Liver (tissue), 9 donors: ENCODE data around the gene RBM6. TPM values are rescaled to one million over a fixed set of nuclear protein-coding genes. Genes with fewer than 3 reads are reported as not detected.

Source experiments
- DNase-seq: peaks from one replicate; pipeline ENCODE4 v3.0.0-alpha.2; 2017; ENCODE audit warnings: low spot score
- H3K27ac ChIP-seq, 2 donors: one replicate each; pipeline ENCODE4 v1.7.0; 2013; ENCODE audit warnings: inconsistent platforms in 2 of 2, low read length in 2 of 2, control low read depth in 1 of 2, low read depth in 1 of 2, mild to moderate bottlenecking in 1 of 2
- H3K27me3 ChIP-seq, 4 donors: one replicate each; pipeline versions ENCODE4 v1.6.1 to v1.7.0; 2013; ENCODE audit warnings: low read length in 3 of 4, inconsistent platforms in 1 of 4, mild to moderate bottlenecking in 1 of 4, moderate library complexity in 1 of 4; ENCODE audit not compliant: control insufficient read depth in 4 of 4, insufficient read depth in 4 of 4
- H3K36me3 ChIP-seq, 4 donors: one replicate each; pipeline versions ENCODE4 v1.6.1 to v1.7.0; 2013; ENCODE audit warnings: low read length in 3 of 4, mild to moderate bottlenecking in 3 of 4, low read depth in 1 of 4, moderate library complexity in 1 of 4; ENCODE audit not compliant: control insufficient read depth in 4 of 4, insufficient read depth in 3 of 4
- H3K4me1 ChIP-seq, 4 donors: one replicate each; pipeline versions ENCODE4 v1.6.1 to v1.7.0; 2013; ENCODE audit warnings: low read length in 3 of 4, mild to moderate bottlenecking in 3 of 4, moderate library complexity in 1 of 4; ENCODE audit not compliant: control insufficient read depth in 4 of 4, insufficient read depth in 4 of 4
- H3K4me3 ChIP-seq, 3 donors: one replicate each; pipeline versions ENCODE4 v1.6.1 to v1.7.0; 2013; ENCODE audit warnings: low read length in 3 of 3, control low read depth in 1 of 3, low read depth in 1 of 3, mild to moderate bottlenecking in 1 of 3
- H3K9ac ChIP-seq, 2 donors: one replicate each; pipeline ENCODE4 v1.7.0; 2013; ENCODE audit warnings: low read length in 2 of 2, mild to moderate bottlenecking in 2 of 2, moderate library complexity in 2 of 2, control low read depth in 1 of 2, low read depth in 1 of 2
- H3K9me3 ChIP-seq, 4 donors: one replicate each; pipeline versions ENCODE4 v1.6.1 to v1.7.0; 2013; ENCODE audit warnings: low read length in 3 of 4; ENCODE audit not compliant: control insufficient read depth in 4 of 4
- EGR1 ChIP-seq, 2 donors: IDR thresholded peaks; 2 replicates each; pipeline ENCODE4 v1.6.1; 2016 to 2018; ENCODE audit warnings: antibody characterized with exemption in 2 of 2, low read depth in 2 of 2
- FOXA1 ChIP-seq: IDR thresholded peaks from 2 replicates; pipeline ENCODE4 v1.6.1; 2016; ENCODE audit warnings: antibody characterized with exemption
- FOXA2 ChIP-seq: IDR thresholded peaks from 2 replicates; pipeline ENCODE4 v1.6.1; 2016; ENCODE audit warnings: antibody characterized with exemption
- GABPA ChIP-seq, 2 donors: IDR thresholded peaks in 1 of 2; conservative IDR thresholded peaks in 1 of 2; 2 replicates each; pipeline ENCODE4 v1.6.1; 2016; ENCODE audit warnings: antibody characterized with exemption in 2 of 2, mild to moderate bottlenecking in 1 of 2, moderate library complexity in 1 of 2
- HNF4A ChIP-seq, 2 donors: conservative IDR thresholded peaks; 2 replicates each; pipeline ENCODE4 v1.6.1; 2016; ENCODE audit warnings: antibody characterized with exemption in 2 of 2, mild to moderate bottlenecking in 2 of 2
- HNF4G ChIP-seq: IDR thresholded peaks from 2 replicates; pipeline ENCODE4 v1.6.1; 2016; ENCODE audit warnings: antibody characterized with exemption
- JUND ChIP-seq, 2 donors: IDR thresholded peaks; 2 replicates each; pipeline ENCODE4 v1.6.1; 2016; ENCODE audit warnings: antibody characterized with exemption in 2 of 2
- NR2F2 ChIP-seq: IDR thresholded peaks from 2 replicates; pipeline ENCODE4 v1.6.1; 2016; ENCODE audit warnings: antibody characterized with exemption
- RAD21 ChIP-seq, 2 donors: IDR thresholded peaks; 2 replicates each; pipeline ENCODE4 v1.6.1; 2016; ENCODE audit warnings: antibody characterized with exemption in 2 of 2, mild to moderate bottlenecking in 2 of 2
- REST ChIP-seq: IDR thresholded peaks from 2 replicates; pipeline ENCODE4 v1.6.1; 2016; ENCODE audit warnings: antibody characterized with exemption, mild to moderate bottlenecking
- RXRA ChIP-seq, 2 donors: IDR thresholded peaks; 2 replicates each; pipeline ENCODE4 v1.6.1; 2017 to 2018; ENCODE audit warnings: antibody characterized with exemption in 2 of 2, mild to moderate bottlenecking in 1 of 2
- SP1 ChIP-seq: IDR thresholded peaks from 2 replicates; pipeline ENCODE4 v1.6.1; 2018; ENCODE audit warnings: antibody characterized with exemption, mild to moderate bottlenecking
- TAF1 ChIP-seq: conservative IDR thresholded peaks from 2 replicates; pipeline ENCODE4 v1.6.1; 2016; ENCODE audit warnings: antibody characterized with exemption, mild to moderate bottlenecking
- YY1 ChIP-seq: IDR thresholded peaks from 2 replicates; pipeline ENCODE4 v1.6.1; 2016; ENCODE audit warnings: antibody characterized with exemption, mild to moderate bottlenecking
- WGBS: extraction: QIAGEN DNeasy Blood & Tissue Kit; methylation state at CpG from one replicate; pipeline ENCODE4 v1.1.7; 2013; 5-methylcytosine and 5-hydroxymethylcytosine counted together
- polyA plus RNA-seq, 2 donors: library from polyadenylated mRNA; stranded (reverse) in 1 of 2; unstranded in 1 of 2; fragments of 200-250 nt in 1 of 2; fragments of >200 nt in 1 of 2; fragmentation: Nextera tagmentation in 1 of 2; extraction: Ambion mirVana in 1 of 2; gene quantifications; one replicate each; pipeline versions ENCODE4 v1.2.1 to v1.2.3, GENCODE V29; 2013 to 2015
- total RNA-seq, 2 donors: library from RNA; depleted of rRNA; stranded (reverse); fragments of >200 nt; gene quantifications; one replicate each; pipeline ENCODE4 v1.2.3, GENCODE V29; 2014
- TF ChIP-seq, protein P1 (sequence below): IDR thresholded peaks from 2 replicates; pipeline ENCODE4 v1.6.1; 2016; ENCODE audit warnings: antibody characterized with exemption
- TF ChIP-seq, protein P2 (sequence below): IDR thresholded peaks from 2 replicates; pipeline ENCODE4 v1.6.1; 2016; ENCODE audit warnings: antibody characterized with exemption
- TF ChIP-seq, protein P3 (sequence below): fragments of 150-350 bp; IDR thresholded peaks from 2 replicates; pipeline ENCODE4 v1.5.1; 2017; ENCODE audit warnings: improper control_type of control experiment, low read depth, low read length; ENCODE audit not compliant: missing input control
- TF ChIP-seq, protein P4 (sequence below): IDR thresholded peaks from 2 replicates; pipeline ENCODE4 v1.6.1; 2016; ENCODE audit warnings: antibody characterized with exemption
- donor health status: healthy.
- donor health status: healthy.
- donor health status: healthy.
- donor health status: healthy.
- donor health status: healthy.

Gene RBM6
- total and polyA plus RNA-seq, 4 donors = 10.9 to 59.2 (median 37.5) TPM

DNA sequence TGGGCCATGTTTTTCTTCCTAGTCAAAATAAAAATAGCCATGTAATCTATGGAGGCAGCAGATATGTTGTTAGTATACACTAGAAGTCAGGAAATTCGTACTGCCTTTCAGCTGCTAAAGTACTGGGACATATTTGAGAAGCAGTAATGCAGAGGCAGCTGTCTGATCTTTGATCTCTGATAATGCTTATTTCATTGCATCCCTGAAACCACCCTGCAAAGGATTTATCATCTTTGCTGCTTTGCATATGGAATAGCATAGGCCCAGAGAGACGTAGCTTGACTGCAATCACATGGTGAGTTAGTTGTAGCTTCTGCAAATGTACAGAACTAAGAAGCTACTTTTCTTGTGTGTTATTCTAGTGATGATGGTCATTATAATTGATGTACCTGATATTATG is 52.4 kb downstream of the RBM6 start:
- no peak for DNase-seq
- H3K4me3 ChIP-seq = no peak overlapping the region
- no peak overlapping the region for H3K9ac ChIP-seq
- H3K27ac ChIP-seq = no peak overlapping the region
- 89% methylated on average over 2 of the region's 2 CpGs for WGBS
- peaks cover 3 to 10% (median 5%) of the 10 kb centered on the region in 4 donors for H3K36me3 ChIP-seq
- no peaks in the 10 kb centered on the region for H3K27me3 ChIP-seq
- no peaks in the 10 kb centered on the region for H3K4me1 ChIP-seq
- TF ChIP-seq FOXA2 (no peak), FOXA1 (no peak), TAF1 (no peak), RAD21 (IDR thresholded peaks at IDR 0.05) (no peak), JUND (IDR thresholded peaks at IDR 0.05) (no peak), HNF4G (no peak), GABPA (IDR thresholded peaks at IDR 0.05 in 1 of 2, conservative IDR thresholded peaks at IDR 0.05 in 1 of 2) (no peak), REST (no peak), EGR1 (IDR thresholded peaks at IDR 0.05; ENCODE audit: low read depth in 2 of 2) (no peak), RXRA (IDR thresholded peaks at IDR 0.05) (no peak), HNF4A (conservative IDR thresholded peaks at IDR 0.05) (no peak), SP1 (no peak), YY1 (no peak), NR2F2 (no peak)
- TF ChIP-seq, protein P1, sequence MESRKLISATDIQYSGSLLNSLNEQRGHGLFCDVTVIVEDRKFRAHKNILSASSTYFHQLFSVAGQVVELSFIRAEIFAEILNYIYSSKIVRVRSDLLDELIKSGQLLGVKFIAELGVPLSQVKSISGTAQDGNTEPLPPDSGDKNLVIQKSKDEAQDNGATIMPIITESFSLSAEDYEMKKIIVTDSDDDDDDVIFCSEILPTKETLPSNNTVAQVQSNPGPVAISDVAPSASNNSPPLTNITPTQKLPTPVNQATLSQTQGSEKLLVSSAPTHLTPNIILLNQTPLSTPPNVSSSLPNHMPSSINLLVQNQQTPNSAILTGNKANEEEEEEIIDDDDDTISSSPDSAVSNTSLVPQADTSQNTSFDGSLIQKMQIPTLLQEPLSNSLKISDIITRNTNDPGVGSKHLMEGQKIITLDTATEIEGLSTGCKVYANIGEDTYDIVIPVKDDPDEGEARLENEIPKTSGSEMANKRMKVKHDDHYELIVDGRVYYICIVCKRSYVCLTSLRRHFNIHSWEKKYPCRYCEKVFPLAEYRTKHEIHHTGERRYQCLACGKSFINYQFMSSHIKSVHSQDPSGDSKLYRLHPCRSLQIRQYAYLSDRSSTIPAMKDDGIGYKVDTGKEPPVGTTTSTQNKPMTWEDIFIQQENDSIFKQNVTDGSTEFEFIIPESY = no peak
- TF ChIP-seq, protein P2, sequence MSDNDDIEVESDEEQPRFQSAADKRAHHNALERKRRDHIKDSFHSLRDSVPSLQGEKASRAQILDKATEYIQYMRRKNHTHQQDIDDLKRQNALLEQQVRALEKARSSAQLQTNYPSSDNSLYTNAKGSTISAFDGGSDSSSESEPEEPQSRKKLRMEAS = no peak
- TF ChIP-seq, protein P3, sequence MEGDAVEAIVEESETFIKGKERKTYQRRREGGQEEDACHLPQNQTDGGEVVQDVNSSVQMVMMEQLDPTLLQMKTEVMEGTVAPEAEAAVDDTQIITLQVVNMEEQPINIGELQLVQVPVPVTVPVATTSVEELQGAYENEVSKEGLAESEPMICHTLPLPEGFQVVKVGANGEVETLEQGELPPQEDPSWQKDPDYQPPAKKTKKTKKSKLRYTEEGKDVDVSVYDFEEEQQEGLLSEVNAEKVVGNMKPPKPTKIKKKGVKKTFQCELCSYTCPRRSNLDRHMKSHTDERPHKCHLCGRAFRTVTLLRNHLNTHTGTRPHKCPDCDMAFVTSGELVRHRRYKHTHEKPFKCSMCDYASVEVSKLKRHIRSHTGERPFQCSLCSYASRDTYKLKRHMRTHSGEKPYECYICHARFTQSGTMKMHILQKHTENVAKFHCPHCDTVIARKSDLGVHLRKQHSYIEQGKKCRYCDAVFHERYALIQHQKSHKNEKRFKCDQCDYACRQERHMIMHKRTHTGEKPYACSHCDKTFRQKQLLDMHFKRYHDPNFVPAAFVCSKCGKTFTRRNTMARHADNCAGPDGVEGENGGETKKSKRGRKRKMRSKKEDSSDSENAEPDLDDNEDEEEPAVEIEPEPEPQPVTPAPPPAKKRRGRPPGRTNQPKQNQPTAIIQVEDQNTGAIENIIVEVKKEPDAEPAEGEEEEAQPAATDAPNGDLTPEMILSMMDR = no peak
- TF ChIP-seq, protein P4, sequence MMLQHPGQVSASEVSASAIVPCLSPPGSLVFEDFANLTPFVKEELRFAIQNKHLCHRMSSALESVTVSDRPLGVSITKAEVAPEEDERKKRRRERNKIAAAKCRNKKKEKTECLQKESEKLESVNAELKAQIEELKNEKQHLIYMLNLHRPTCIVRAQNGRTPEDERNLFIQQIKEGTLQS = no peak
- no peaks in the 10 kb centered on the region for H3K9me3 ChIP-seq
